ENCODE measurements around the gene GOLGA8J. TPM values are rescaled to one million over a fixed set of nuclear protein-coding genes. Genes with fewer than 3 reads are reported as not detected.

GOLGA8J gene
- total and polyA plus RNA-seq, 2 of the 4 experiments (the other 2 are of a cell fraction), result not detected

DNA sequence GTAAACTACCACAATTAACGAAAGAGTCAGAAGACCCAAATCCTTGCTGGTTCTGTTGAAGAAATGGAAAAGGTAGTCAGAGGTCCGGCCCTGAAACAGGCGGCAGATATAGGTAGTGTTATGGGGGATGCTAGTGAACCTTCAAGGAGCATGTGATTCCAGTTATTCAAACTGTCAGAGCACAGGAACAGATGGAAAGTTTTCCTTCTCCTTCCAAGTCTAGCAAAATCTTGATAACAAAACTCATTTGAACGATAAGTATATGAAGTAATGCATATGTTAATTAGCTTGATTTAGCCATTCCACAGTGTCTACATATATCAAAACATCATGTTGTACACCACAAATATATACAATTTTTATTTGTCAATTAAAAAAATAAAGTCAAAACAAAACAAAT is 26.6 kb upstream of the GOLGA8J start:
- no peak overlapping the region for H4K5ac ChIP-seq (ENCODE audit: low read depth, low read length)
- H2BK15ac ChIP-seq (ENCODE audit: low read depth, low read length), result no peak overlapping the region
- no peak overlapping the region for H2BK5ac ChIP-seq (ENCODE audit: low read depth, low read length, poor library complexity, severe bottlenecking)
- ATAC-seq (ENCODE audit: low read depth) (no peak), DNase-seq (no peak)
- no peak overlapping the region for H2BK20ac ChIP-seq (ENCODE audit: low read depth, low read length)
- no peaks in the 10 kb centered on the region for H3K9me3 ChIP-seq (ENCODE audit: control insufficient read depth, insufficient read depth, low read length)
- H4K8ac ChIP-seq (ENCODE audit: low read depth in 2 of 2, low read length in 2 of 2), result no peak overlapping the region
- H3K4me3 ChIP-seq (ENCODE audit: insufficient read depth, low read depth, low read length), result no peak overlapping the region
- no peak overlapping the region for H3K18ac ChIP-seq (ENCODE audit: low read depth, low read length)
- no peak overlapping the region for H3K4me2 ChIP-seq (ENCODE audit: low read depth, low read length)
- ChIA-PET POLR2A (ENCODE audit: unreplicated experiment) (no interaction called here), CTCF (no interaction called here)
- in situ Hi-C loops (cut with MboI; ENCODE audit: low sequenced_read_pairs) (loop anchor here (25.0 kb wide), 2 partner anchors 394 to 919 kb away; no protein-coding TSS in a partner anchor), intact Hi-C loops (cut with micrococcal nuclease) (no loop called here), dilution Hi-C loops (cut with HindIII; ENCODE audit: low sequenced_read_pairs, unreplicated experiment) (no loop called here)
- no peak overlapping the region for H3K56ac ChIP-seq (ENCODE audit: extremely low read depth, insufficient read depth, low read length)
- H3K9me1 ChIP-seq (ENCODE audit: insufficient read depth, low read length), result no peaks in the 10 kb centered on the region
- TF ChIP-seq RCOR1 (IDR thresholded peaks at IDR 0.05; ENCODE audit: insufficient replicate concordance, low read length) (no peak), RFX5 (IDR thresholded peaks at IDR 0.05; ENCODE audit: low read depth, low read length) (no peak), CEBPB (IDR thresholded peaks at IDR 0.05; ENCODE audit: low read depth, low read length) (no peak)
- WGBS, 2 experiments (ENCODE audit: extremely low coverage in 2 of 2, insufficient read length in 1 of 2), result no CpG with 5 or more reads among the region's 4 CpGs
- no peak overlapping the region for H2AK5ac ChIP-seq (ENCODE audit: low read depth, low read length)
- no peak overlapping the region for H3K4ac ChIP-seq (ENCODE audit: low read depth, low read length)
- no peak overlapping the region for H2AK9ac ChIP-seq (replicated peaks; ENCODE audit: low read depth, low read length, poor library complexity)
- H4K91ac ChIP-seq (ENCODE audit: insufficient read depth, low read depth, low read length), result no peak overlapping the region
- no peak overlapping the region for H2AFZ ChIP-seq (replicated peaks; ENCODE audit: low read length, poor library complexity)
- no peaks in the 10 kb centered on the region for H3K79me1 ChIP-seq (ENCODE audit: low read depth in 1 of 2, low read length in 2 of 2)
- no peaks in the 10 kb centered on the region for H3K36me3 ChIP-seq (ENCODE audit: control insufficient read depth, insufficient read depth, low read length)
- no peak overlapping the region for H3K23ac ChIP-seq (ENCODE audit: low read depth, low read length)
- H2BK120ac ChIP-seq (ENCODE audit: low read depth, low read length), result no peak overlapping the region
- no peak overlapping the region for H3K9ac ChIP-seq (ENCODE audit: low read depth, low read length)
- H3K14ac ChIP-seq (replicated peaks; ENCODE audit: low read depth, low read length), result no peak overlapping the region
- H3K27ac ChIP-seq (ENCODE audit: insufficient read depth, low read length), result no peak overlapping the region
- H3K27me3 ChIP-seq (ENCODE audit: control insufficient read depth, insufficient read depth, low read length), result peaks cover 5% of the 10 kb centered on the region
- H4K20me1 ChIP-seq (ENCODE audit: insufficient read depth, low read length), result no peaks in the 10 kb centered on the region
- BruUV-seq (replicated peaks), result no TSS peak
- no peaks in the 10 kb centered on the region for H3K4me1 ChIP-seq (ENCODE audit: control insufficient read depth, insufficient read depth, low read length)

Data from IMR-90 (cell line).